Breast epithelium (tissue), 4 donors: ENCODE results near the gene PSAP. TPM values are rescaled to one million over a fixed set of nuclear protein-coding genes. Genes with fewer than 3 reads are reported as not detected.
A peak's percentile ranks its signal among the peaks of the same experiment; 100 is the strongest.

Experiments used
- DNase-seq, 2 donors: peaks; one replicate each; pipeline ENCODE4 v3.0.0-alpha.2; 2019; ENCODE audit warnings: low spot score in 2 of 2
- H3K27ac ChIP-seq, 2 donors: fragments of 200-600 bp; sonication (generic) in 1 of 2; one replicate each; pipeline ENCODE4 v1.5.1; 2016 to 2019; ENCODE audit warnings: mild to moderate bottlenecking in 1 of 2
- H3K27me3 ChIP-seq, 2 donors: fragments of 200-600 bp; sonication (generic) in 1 of 2; one replicate each; pipeline versions ENCODE4 v1.5.1 to v1.6.0; 2017 to 2019; ENCODE audit warnings: control low read depth in 1 of 2, mild to moderate bottlenecking in 1 of 2
- H3K36me3 ChIP-seq: fragments of 200-600 bp; one replicate; pipeline ENCODE4 v1.5.1; 2019
- H3K4me1 ChIP-seq, 2 donors: fragments of 200-600 bp; sonication (generic); one replicate each; pipeline ENCODE4 v1.5.1; 2016 to 2019; ENCODE audit warnings: control low read depth in 1 of 2
- H3K4me3 ChIP-seq, 3 donors: fragments of 200-600 bp; sonication (generic); 1 replicate in 2 of 3; 2 replicates in 1 of 3; pipeline ENCODE4 v1.5.1; 2016 to 2019; ENCODE audit warnings: mild to moderate bottlenecking in 3 of 3, moderate library complexity in 2 of 3
- H3K9me3 ChIP-seq, 2 donors: fragments of 200-600 bp; sonication (generic) in 1 of 2; one replicate each; pipeline ENCODE4 v1.5.1; 2016 to 2019; ENCODE audit warnings: control low read depth in 1 of 2
- CTCF ChIP-seq, 3 donors: fragments of 450-650 bp; IDR thresholded peaks; one replicate each; pipeline ENCODE4 v1.5.1; 2016 to 2017; ENCODE audit warnings: antibody characterized with exemption in 3 of 3, mild to moderate bottlenecking in 3 of 3, moderate library complexity in 3 of 3
- POLR2A ChIP-seq: fragments of 450-650 bp; IDR thresholded peaks from one replicate; pipeline ENCODE4 v1.6.1; 2016; ENCODE audit warnings: antibody characterized with exemption, mild to moderate bottlenecking, moderate library complexity
- POLR2AphosphoS5 ChIP-seq, 3 donors: sonication (generic); formaldehyde crosslinking; IDR thresholded peaks; one replicate each; pipeline ENCODE4 v1.6.1; 2017; ENCODE audit warnings: antibody characterized with exemption in 3 of 3
- intact Hi-C: fragments of 100-400 bp; cut with DNase I; formaldehyde crosslinking; loops from one replicate; pipeline ENCODE4 v1.15.1; 2023; ENCODE audit warnings: low total_unique reads
- total RNA-seq, 3 donors: library from RNA; depleted of rRNA; stranded (reverse); fragments of >200 nt; gene quantifications; one replicate each; pipeline ENCODE4 v1.1.0, GENCODE V29; 2016

The PSAP gene
- total RNA-seq, 3 donors from 2014 or later: 623 to 1,873 (median 945) TPM

- DNase-seq: no peak
- intact Hi-C loops: no loop called here
- peaks cover 15% of the 10 kb centered on the region for H3K36me3 ChIP-seq
Measured at GRCh38 chr10:71820966-71821365, 30.1 kb downstream of the PSAP start.

GRCh38 chr10:71819985-71820384, 31.1 kb downstream of the PSAP start:
- Histone ChIP-seq H3K9me3 (no peaks in the 10 kb centered on the region), H3K27ac (no peak overlapping the region), H3K36me3 (peaks cover 10% of the 10 kb centered on the region), H3K27me3 (no peaks in the 10 kb centered on the region), H3K4me1 (no peaks in the 10 kb centered on the region), H3K4me3 (no peak overlapping the region)
- TF ChIP-seq POLR2A (no peak), POLR2AphosphoS5 (IDR thresholded peaks at IDR 0.05) (no peak), CTCF (IDR thresholded peaks at IDR 0.05) (no peak)
- intact Hi-C loops: loop anchor here (10.0 kb wide), 1 partner anchor 445 kb away; no protein-coding TSS in a partner anchor
- no peak for DNase-seq

More at GRCh38 chr10:71820966-71821365, 30.1 kb downstream of the PSAP start:
- Histone ChIP-seq H3K4me1 (no peaks in the 10 kb centered on the region), H3K27ac (no peak overlapping the region), H3K9me3 (no peaks in the 10 kb centered on the region), H3K4me3 (no peak overlapping the region), H3K27me3 (no peaks in the 10 kb centered on the region)
- TF ChIP-seq POLR2A (no peak), POLR2AphosphoS5 (IDR thresholded peaks at IDR 0.05) (no peak), CTCF (IDR thresholded peaks at IDR 0.05) (no peak)

GRCh38 chr10:71819441-71819861, 31.6 kb downstream of the PSAP start:
- Histone ChIP-seq H3K27me3 (no peaks in the 10 kb centered on the region), H3K4me1 (no peaks in the 10 kb centered on the region), H3K9me3 (no peaks in the 10 kb centered on the region), H3K36me3 (peaks cover 9% of the 10 kb centered on the region), H3K4me3 (no peak overlapping the region), H3K27ac (no peak overlapping the region)
- DNase-seq: no peak
- intact Hi-C loops: loop anchor here (10.0 kb wide), 1 partner anchor 445 kb away; no protein-coding TSS in a partner anchor
- TF ChIP-seq CTCF (IDR thresholded peaks at IDR 0.05) (no peak), POLR2A (no peak), POLR2AphosphoS5 (IDR thresholded peaks at IDR 0.05) (no peak)

- intact Hi-C loops: loop anchor here (10.0 kb wide), 1 partner anchor 444 kb away; no protein-coding TSS in a partner anchor
- peak overlapping the region in 1 of 2 donors; percentile 52 for H3K27ac ChIP-seq
- DNase-seq: no peak
Measured at GRCh38 chr10:71818674-71819260, 32.3 kb downstream of the PSAP start.

More at GRCh38 chr10:71818674-71819260, 32.3 kb downstream of the PSAP start:
- Histone ChIP-seq H3K4me3 (no peak overlapping the region), H3K27me3 (no peaks in the 10 kb centered on the region), H3K4me1 (no peaks in the 10 kb centered on the region), H3K9me3 (no peaks in the 10 kb centered on the region), H3K36me3 (peaks cover 9% of the 10 kb centered on the region)
- no peak for TF ChIP-seq CTCF (IDR thresholded peaks at IDR 0.05)
